HG03025 (cell line): ENCODE measurements around the gene DKK3.

Experiments
- ATAC-seq: cut with Tn5 transposase; IDR thresholded peaks from one replicate; pipeline ENCODE4 v1.9.1; 2021; ENCODE audit warnings: mild to moderate bottlenecking, moderate library complexity; ENCODE audit not compliant: unreplicated experiment, low FRiP score

The DKK3 gene

DNA sequence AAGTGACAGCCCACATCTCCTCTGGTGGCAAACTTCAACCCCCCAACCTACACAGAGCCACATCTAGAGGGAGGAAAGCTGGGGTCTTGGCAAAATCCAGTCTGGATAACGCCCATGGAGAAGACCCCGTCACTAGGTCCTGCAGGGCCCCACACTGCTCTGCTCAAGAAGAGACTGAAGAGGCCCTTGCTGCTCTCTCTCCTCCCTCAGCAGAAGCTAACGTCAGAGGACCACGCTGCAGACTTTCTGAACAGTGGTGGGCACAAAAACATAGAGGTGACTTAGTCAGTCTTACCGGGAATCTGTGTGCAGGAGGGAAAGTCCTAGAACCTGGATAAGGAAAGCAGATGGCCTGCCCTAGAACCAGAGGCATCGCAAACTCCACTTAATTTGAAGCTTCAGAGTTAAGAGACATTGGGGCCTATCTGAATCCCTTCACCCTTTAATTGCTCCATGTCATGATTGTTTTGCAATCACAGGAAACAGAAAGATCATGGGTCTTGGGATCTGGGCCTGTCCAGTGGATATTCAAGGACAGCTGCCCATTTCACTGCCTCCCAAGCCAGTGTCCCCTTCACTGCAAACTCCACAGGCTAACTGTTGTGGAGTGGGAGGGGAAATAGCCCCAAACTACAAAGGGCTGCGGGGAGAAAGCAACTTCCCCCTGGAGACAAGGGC is 1.7 kb downstream of the DKK3 start:
- ATAC-seq = no peak

DNA sequence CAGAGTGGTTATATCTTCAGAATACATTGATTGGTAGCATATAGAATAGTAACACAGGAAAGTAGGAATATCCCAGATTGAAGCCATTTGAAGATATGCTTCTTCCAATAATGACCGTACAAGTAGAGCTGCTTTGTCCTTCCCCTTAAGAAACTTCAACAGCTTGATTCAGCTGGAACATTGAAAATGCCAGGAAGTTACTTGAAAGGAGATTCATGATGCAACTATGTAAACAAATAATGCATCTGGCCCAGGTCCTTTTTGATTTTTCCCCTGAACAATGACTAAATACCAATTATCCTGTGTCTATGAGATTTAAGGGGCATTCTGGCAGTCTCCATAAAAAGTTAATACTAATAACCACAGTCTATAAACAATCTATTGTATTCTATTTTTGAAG is 3.0 kb downstream of the DKK3 start:
- no peak for ATAC-seq

DNA sequence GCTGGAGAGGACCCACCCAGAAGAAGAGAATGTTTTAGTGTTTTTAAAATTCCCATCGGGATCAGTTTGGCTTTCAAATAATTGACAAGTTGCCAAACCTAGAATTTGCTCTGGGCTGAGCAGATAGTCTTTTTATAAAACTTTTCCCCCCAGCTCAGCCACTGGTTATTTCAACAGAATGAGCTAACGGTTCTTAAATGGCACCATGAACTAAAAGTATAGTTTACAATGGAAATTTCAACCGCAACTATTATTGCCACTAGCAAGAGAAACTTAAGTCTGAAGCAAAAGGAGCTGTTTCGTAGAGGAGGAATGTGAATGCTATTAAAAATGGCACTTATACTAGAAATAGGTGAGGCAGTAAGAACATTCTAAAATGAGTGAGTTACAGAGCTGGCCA is 3.4 kb downstream of the DKK3 start:
- ATAC-seq = no peak

DNA sequence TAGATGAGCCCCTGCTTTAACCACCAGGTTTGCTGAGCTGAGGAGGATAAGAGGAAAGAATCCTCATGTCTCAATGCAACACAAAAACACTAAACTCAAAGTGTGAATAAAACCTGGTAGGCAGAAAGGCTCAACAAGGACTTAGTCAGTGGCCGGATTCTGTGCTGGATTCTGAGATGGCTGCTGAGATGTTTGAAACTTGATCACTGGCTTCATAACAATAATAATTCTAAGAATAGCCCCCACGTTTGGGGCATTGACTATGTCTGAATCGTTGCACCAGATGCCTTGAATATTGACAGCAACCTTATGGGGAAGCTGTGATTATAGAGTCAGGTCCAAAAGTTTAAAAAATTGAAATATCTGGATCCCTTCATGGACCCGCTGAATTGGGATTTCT is 4.6 kb downstream of the DKK3 start:
- ATAC-seq = no peak

DNA sequence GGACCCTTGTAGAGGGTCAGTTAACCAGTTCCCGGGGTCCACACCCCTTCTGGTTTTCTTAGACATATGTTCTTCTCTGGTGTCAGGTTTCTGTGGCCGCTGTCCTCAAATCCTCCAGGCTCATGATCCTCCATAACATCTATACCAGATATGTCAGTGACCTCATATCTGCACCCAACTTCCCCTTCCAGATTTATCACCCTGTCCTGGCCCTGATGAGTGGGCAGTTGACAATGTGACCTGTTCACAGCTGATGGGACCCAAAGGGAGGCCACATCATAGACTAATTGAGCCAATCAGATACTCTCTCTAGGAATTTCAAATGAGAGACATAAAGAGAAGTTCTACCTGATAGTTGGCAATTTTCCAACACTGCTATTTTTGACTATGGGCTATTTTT is 5.1 kb downstream of the DKK3 start:
- ATAC-seq = no peak

DNA sequence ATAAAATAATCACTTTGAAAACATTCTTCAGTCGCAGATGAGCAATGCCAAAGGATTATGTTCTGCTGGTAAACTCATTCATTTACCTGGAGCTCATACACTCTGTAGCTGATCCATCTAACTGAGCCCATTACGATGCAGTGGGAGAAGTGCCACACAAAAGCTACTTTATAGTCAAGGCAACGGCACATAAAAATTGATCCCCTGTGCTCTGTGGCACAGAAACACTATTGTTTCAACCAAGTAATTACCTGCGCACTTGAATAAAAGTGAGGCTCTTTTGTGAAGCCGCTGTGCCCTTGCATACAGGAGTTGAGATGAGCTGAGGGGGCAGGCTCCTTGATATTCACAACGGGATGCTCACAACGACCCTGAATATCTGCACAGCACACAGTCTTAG is 7.2 kb downstream of the DKK3 start:
- no peak for ATAC-seq

DNA sequence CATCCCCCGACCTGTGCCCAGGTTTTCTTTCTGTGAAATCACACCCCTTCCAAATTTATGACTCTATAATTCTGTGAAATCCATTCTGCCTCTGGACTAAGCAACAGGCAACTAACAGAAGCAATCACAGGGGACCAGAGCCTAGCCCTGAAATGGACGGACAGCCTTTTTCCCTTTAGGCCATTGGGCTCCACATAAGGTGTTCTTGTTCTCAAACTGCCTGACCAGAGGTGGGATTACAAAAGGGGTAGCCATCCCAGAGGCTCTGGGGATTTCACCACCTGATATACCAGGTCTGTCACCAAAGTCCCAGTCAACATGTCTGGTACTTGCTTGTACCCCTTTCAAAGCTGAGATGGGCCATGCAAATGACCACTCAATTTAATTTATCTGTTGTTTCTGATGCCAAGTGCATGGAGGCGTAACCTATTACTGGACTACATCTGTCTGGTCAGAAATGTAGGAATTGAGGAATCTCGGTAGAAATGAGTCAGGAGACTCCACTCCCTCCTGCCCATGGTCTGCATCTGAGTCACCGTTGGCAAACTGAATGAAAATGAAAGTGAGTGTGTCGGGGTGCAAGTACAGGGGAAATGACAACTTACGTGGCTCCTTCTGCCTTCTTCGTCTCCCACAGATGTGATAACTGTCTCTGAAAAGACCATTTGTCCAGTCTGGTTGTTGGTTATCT is 10.2 kb downstream of the DKK3 start:
- no peak for ATAC-seq

DNA sequence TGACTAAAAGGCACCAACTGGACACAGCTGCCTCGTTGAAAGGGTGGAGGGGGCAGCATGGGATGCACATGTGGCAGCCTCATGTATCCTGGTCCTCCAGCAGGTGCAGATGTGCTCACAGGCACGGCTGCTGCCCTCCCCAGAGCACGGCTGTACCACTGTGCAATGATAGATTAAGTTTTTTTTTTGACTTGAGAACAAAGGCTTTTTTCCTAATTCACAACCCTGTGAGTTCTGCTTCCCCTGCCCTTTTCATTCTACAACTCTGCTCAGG is 11.4 kb downstream of the DKK3 start:
- no peak for ATAC-seq

DNA sequence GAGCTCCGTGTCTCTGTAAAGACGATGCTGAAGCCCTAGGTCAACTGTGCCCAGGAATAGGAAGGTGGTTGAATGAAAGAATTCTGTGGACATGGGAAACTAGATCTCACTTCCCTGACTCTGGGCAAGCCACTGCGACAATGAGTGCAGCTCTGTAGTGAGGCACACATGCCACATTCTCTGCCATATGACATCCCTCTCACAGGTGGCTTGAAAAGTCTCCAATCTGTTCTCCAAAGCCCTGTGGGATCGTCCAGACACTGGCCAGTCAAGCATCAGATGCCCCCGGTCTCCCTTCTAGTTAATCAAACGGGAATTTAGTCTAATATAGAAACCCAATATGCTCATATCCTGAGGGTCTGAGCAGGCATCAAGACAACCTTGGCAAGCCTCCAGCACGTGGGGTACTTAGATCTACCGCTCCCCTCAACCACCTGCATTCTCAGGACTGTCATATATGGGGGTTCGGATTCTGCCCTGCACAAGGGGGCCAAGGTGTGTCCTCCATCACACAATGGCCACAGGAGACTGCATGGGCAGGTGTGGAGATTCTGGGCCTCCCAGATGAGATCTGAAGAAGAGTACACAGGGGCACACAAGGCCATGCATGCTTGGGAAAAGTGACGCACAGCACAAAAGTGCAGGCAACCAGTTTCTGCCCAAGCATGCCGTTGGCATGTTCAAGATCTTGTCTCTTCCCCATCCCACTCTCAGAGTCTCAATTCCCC is 11.9 kb downstream of the DKK3 start:
- no peak for ATAC-seq

DNA sequence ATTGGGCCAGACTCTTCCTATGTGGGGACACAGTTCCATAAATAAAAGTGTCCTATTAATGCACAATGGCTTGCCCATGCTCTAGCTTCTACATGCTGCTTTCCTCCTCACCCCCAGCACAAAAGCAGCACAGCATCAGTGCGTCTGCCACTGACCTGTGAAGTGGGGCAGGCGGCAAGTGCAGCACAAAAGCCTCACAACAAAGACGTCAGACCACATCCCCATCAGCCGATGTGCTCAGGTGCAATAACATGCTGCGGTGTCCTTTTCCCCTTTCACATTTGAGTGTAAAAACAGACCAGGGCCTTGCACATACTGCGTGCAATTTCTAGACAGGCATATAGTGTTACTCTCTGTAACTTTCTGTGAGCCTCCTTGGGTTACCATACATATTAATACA is 12.8 kb downstream of the DKK3 start:
- no peak for ATAC-seq

DNA sequence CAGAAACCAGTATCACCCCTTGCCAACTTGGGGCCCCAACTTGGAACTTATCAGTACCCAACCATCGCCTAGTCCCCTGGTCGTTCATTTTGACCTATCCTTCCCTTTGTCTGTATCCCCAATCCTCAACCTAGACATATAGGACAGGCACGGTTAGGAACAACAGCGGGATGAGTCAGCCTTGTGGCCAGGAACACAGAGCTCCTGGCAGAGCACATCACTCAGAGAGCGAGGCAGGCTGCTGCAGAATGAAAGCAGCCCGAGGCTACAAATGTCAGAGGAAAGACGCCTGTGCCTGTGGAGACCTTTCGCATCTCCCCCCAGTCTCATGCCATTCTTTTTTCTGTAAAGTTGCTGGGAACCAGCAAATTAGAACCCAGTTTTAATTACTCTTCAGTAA is 14.6 kb downstream of the DKK3 start:
- no peak for ATAC-seq

DNA sequence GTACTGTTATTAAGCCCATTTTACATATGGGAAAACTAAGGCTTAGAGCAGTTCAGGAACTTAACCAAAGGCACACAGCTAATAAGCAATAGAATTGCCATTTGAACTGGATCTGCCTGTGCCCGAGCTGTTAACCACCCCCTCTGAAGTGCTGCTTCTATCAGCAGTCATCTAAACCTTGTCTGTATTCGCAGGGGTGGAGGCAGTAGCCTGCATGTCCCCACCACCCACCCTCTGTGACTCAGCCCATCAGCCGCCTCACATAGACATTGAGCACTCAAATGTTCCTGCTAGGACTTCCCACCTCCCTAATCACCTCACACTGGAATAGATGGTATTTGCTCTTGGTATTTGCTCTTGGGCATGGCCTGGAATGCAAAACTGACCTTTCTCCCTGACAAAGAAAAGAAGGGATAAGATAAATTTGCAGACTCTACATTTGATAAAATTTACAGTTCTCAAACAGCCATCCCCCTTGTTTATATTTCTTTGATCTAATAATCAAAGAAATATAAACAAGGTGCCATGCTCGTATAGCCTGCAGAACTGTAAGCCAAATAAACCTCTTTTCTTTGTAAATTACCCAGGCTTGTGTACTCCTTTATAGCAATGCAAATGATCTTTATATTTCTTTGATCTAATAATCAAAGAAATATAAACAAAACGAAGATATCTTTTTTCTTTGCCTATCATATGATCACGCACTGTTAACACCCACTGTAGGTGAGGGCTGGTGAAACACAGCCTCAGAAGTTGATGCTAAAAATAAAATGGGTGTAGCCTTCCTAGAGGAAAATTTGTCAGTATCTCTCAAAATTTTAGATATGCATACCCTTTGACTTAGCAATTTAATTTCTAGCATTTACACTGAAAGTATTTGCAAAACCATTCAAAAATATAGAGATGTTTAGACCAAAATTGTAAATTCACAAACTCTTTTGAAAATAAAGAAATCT is 15.9 kb downstream of the DKK3 start:
- no peak for ATAC-seq

DNA sequence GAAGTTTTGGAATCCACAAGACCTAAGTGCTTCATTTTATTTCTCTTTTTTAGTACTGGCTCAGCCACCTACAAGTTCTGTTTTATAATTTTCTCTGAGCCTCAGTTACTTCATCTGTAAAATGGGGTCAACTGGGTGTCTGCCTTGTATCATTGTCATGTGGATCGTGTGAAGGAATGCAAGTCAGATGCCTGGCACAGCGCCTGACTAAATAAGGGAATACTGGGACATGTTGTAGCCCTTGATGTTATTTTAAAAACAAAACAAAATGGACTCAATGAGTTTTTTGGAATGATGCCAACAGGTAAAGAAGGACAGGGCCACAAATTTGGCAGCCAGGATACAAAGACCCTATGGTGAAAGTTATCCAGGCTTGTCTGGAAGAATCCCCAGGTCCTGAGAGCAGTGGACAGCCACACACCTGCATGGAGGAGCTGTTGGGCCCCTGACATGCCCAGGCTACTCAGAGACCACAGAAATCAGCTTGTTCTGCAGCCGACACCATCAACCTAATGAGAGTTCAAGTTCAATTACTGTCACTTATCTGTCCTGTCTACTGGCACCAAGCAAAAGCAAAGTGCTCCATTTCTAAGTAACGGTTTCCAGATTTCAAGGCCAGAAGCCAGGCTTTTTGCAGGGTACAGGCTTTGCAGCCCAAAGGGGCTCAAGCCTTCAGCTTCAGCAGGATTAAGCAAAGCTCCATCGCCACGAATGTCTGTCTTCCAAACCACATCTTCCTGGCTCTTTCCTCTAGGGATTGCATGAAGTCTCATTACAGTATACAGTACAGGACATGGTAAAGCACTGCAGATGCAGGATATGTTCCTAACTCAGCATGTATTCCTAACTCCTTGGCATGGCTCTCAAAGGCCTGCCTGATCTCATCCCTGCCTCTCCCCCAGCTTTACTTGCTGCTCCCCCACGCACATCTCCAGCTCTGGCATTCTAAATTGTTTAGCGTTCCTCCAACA is 18.4 kb downstream of the DKK3 start:
- no peak for ATAC-seq

DNA sequence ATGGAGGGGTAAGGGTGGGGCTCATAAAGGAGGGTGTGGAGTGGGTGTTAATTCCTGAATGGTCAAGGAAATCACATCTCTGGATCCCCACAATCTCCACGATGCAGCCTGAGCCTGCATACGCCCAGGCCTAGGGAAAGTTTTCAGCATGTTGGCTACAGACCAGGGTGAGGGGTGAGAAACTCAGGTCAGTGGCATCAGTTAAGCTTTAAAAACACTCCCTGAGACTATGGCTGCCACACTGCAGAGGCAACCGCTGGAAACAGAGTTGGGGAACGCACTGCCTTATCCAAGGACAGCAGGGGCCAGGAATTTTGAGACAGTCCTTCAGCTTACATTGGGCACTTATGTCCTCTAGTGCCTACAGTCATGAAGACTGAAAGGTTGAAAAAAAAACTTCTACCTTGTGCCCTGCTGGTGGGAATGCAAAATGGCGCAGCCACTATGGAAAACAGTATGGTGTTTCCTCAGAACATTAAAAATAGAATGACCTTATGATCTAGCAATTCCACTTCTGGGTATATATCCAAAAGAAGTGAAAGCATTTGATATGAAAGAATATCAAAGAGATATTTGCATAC is 19.7 kb downstream of the DKK3 start:
- no peak for ATAC-seq

DNA sequence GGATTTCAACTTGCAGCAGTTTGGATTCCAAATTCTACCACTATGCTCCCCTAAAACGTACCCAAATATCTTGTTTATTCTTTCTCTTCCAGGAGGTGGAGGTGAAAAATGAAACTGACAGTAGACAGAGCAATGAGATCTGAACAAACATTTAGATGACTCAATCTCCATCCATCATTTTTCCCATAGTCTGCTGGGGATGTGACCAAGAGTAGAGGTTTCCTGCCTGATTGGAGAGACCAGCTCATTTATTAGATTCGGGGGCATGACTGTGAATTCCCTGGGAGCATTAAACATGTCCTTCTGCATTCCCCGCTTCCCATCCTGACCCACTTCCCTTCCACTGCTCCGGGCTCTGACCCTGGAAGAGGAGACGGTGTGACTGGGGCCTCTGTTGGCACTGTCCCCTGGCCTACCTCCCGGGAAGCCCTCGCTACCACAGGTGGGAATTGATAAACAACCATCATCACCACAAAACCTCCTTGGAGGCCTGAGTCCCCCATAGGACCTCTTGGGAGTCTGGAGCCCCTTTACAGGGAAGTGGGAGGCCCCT is 20.3 kb downstream of the DKK3 start:
- no peak for ATAC-seq

DNA sequence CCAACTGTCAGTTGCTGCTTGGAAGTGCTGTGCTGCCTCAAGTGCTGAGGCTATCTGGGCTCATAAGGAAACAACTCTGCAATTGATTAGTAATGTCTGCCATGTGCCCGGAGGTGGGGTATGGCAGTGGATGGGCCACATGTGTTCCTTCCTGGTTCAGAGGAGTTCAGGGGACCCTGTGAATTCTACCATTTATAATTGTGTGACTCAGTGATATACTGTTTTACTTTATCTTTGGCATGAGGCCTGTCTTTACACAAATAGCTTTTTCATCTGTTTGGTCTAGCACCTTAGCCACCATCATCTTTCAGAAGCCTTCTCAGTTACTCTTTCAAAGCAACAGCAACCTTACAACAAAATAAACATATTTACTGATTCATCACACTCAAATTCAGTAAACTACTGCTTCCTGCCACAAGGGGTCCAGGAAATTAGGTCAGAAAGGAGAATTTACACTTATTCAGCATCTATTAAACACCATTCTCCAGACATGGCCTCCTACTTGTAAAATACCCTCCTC is 20.9 kb downstream of the DKK3 start:
- ATAC-seq = no peak

DNA sequence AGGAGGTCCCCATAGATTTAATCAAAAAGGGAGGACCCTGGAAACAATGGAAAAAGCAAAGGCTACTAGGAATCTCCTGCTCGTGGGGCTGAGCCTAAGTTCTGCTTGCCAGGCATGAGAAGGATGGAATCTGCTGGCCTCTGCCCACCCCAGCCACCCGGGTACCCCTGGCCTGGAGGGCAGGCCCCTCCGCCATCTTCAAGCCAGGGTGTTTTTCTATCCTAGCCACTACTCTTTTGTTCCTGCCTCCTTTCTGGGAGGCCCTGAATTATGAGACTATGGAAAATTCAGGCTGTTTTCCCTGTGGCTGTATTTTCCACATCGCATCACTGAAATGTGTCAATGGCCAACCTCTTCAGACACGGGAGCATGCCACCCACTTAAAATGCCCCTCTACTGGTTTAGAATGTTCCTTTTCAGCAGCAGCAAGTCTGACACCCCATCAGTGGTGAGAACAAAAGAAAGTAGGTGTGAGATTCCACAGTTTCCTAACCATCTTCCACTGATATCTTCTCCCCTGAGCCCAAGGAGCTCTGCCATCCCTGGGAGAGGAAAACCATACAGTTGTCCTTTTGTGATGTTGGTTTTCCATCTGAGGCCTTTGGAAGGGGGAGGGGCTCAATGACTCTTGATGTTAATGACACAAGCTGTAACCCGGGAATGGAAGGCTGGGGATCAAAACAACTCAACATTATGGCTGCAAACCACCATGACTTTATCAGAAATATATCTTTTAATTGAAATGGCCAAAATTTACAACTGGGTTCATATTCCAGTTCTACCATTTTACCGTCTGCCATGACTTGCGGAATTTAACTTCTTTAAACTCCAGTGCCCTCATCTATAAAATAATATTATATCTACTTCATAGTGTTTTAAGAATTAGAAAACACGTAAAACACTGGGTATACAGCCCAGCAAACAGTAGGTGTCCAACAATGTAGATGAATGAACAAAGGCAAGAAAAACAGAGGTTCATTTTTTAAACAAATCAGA is 22.2 kb downstream of the DKK3 start:
- no peak for ATAC-seq
